Activated CD4-positive, alpha-beta T cell treated with anti-CD3 and anti-CD28 coated beads for 48 hours (primary cell): ENCODE results near the gene AHNAK2.
"Not testable (repeated sequence)": the region's sequence is repeated elsewhere in the genome, so short reads cannot be mapped to it uniquely, and the experiment has no call there.

Experiments
- DNase-seq: peaks from one replicate; pipeline ENCODE4 v3.0.0-alpha.2; 2020

Gene AHNAK2

GRCh38 chr14:104971447-104972240 is 6.5 kb downstream of the AHNAK2 start:
- no peak for DNase-seq

DNA sequence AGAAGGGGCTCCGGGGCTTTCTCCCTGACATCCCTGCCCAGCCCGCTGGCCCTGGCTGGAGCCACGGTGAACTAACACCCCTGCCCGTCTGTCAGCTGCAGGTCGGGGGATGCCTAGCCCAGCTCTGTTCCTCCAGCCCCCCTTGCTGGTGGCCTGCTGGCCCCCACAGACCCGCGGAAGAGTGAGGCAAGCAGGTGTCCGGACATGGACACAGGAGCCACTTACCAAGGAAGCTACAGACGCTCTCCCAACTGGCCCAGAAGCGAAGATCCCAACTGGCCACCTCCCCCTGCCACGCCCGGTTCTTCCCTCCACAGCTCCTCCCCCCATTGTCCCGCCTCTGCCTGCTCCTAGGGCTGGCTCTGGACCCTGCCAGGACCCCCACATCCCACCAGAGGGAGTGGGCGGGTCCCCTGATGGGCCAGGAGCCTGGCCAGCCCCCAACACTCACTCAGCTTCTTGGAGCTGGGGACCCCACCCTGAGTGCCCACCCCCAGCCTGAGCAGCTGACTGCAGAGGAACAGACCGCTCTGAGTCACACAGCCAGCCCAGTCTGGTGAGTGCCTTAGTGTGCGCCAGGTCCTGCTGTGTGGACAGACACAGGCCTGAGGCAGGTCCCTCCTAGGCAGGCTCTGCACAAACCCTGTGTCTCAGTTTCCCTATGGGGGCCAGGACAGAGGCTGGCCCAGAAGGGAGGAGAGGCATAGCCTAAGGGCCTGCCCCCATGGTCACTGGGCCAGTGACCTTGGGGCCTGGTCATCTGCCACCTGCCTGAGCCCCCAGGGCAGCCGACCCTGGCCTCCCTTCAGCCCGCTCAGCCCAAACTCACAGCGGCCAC is 7.7 kb downstream of the AHNAK2 start:
- DNase-seq, result no peak

DNA sequence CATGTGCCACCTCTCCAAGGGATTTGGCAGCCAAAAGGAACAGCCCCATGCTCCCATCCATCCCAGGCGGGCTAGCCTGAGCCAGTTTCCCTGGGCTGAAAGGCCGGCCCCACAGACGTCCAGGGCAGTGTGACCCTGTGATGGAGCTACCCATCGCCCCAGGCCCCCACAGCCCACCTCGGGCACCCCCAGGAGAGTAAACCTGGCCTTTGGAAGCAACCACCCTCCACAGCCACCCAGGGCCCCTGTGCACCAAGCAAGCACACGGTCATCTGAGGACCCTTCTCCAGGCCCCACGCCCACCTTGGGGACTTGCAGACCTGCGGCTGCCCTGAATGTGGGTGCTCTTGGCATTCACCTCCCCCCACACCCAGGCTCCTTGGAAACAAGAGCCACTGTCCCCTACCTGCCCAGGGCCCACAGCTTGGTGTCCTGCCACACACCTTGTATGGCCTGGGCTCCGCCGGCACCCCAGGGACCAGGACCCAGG is 8.4 kb downstream of the AHNAK2 start:
- no peak for DNase-seq

GRCh38 chr14:104968541-104969401 is 9.4 kb downstream of the AHNAK2 start:
- DNase-seq, result no peak

DNA sequence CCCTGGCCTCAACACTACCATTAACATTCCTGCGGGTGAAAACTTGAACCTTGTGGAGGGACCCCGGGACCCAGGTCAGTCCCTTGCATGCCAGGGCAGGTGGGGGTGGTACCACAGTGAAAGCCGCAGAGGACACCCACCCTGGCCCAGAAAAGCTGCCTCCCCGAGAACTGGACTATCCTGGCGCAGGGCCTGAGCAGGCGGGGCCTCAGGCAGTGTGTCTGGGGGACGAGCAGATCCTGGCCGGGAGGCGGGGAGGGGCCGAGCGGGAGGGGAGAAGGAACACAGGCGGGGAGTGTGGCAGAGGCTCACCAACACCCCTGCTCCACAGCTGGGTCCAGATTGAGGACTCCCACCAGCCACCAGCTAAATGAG is 10.0 kb downstream of the AHNAK2 start:
- DNase-seq, result no peak

DNA sequence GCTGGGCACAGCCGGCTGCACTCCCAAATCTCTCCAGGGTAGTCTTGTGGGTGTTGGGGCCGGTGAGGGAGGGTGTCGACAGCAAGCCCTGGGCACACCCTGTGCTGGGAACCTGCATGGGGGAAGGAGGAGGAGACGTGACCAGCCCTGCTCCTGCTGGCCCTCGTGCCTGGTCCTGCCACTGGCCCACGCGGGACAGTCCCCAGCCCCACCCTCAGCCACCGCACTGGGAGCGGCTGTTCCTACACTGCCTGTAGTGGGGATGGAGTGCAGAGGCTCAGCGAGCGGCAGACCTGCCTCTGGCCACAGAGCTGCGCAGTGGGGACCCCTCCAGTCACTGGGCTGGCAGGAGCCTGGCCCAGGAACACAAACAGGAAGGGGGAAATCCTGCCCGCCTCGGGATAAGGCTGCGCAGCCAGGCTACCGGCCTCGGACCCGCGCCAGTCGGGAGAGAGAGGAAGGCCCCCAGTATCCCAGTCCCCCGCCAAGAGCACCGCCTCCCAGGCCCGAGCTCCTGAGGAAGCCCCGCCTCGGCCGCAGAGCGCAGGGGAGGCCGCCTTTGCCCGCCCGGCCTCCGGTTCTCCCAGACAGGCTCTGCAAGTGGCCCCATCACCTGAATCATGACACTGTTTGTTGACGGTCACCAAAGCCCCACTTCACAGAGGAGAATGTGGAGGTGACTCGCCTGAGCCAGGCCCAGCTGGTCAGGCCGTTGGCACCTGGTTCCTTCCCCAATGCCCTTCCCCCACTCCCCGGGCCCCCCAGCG is 10.6 kb downstream of the AHNAK2 start:
- DNase-seq, result no peak

DNA sequence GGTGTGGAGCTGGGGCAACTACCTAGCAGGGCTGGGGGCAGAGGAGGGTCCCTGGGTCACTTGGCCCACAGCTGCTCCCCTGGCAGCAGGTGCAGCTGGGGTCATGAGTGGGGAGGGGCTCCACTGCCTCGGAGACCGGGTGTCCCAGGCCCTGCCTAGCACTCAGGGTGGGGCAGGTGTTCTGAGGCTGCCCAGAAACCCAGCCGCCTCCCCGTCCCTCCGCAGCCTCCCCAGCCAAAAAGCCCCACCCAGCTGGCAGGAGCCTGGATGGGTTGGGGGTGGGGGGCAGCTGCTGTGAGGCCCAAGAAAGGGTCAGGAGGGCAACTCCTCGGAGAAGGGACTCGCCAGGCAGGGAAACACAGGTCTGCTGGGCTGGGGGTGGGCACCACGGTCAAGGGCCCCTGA is 11.2 kb downstream of the AHNAK2 start:
- DNase-seq, result no peak

- no peak for DNase-seq
These were observed 11.8 kb downstream of the AHNAK2 start for GRCh38 chr14:104966261-104966865.

DNA sequence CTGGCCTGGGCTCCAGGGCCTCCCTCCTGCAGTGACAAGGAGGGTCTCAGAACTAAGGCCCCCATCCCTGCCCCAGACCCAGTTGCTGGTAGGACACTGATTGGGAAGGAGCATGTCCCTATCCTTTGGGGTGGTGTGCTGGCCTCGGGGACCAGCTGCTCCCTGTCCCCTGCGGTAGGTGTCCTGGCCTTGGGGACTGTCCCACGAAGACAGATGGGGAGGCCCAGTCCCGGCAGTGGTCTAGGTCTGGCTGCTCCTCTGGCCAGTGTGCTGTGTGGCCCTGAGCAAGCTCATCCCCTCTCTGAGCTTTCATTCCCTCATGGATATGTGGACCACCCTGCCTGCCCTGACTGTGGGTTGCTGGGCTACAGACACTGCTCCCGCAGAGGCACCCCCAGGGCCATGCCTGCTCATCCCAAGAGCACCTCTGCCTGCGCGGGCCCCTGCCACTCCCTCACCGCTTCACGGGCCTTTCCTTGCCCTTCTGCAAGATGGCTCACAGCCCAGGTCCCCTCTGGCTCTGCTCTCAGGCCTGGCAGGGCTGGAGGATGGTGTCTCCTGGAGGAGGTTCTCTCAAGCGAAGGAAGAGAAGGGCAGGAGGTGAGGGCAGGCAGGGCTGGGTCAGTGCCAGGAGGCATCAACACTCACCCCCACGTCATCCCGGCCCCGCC is 12.5 kb downstream of the AHNAK2 start:
- no peak for DNase-seq

DNA sequence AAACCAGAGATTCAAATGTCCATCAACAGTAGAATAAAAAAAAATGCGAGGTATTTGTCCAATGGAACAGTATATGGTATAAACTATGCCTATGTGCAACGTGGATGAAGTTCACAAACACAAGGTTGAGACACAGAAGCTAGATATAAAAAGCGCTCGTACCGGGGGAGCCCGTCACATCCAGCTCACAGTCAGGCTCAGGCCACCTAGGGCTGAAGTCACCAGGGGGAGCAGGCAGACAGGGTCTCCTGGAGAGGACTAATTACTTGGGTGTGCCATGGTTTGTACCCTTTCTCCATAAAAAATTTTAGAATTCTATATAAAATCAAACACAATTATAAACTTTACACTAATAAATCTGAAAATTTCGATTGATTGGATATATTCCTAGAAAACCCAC is 13.6 kb downstream of the AHNAK2 start:
- DNase-seq, result no peak

GRCh38 chr14:104957146-104958113 is 20.7 kb downstream of the AHNAK2 start:
- no peak for DNase-seq

DNA sequence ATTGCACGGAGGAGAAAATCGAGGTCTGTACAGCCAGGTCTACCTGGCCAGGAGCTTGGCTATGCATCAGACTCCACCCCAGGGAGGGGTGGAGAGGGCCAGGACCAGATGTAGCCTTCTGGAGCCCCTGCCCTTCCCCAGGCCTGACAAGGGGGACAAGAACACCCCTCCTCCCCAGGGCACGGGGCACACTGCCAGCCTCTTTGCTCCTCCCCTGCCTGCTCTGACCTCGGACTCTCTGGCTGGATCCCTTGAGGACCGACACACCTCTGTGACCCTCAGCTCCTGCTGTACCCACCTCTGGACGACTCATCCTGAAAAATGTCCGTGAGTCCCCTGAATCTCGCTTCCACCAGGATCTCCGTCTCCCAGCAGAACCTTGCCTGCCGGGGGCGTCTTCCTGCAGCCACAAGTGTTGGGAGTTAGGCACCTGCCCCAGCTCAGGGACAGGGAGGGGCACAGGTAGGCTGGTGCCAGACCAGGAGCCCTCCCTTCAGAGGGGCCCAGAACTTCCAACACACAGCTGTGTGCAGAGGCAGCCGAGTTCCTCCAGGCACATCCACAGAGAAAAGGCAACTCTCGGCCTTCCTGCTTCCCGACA is 21.8 kb downstream of the AHNAK2 start:
- no peak for DNase-seq

DNA sequence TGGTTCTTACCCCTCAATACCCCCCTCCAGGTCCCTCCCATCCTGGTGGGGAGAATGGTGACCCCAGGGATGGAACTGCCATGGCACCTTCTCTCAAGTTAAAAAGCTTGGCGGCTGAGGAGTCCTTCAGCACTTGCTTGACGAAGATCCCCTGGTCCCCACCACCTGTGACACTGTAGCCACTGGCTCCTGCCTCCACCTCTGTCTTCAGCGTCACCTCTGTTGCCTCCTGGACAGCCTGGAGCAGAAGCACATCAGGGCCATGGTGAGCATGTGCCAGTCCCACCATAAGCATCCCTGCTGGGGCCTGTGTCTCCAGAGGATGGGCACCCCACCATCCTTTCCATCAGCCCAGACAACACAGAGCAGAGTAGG is 22.8 kb downstream of the AHNAK2 start:
- no peak for DNase-seq

- no peak for DNase-seq
These were observed 23.3 kb downstream of the AHNAK2 start for GRCh38 chr14:104954746-104955395.

GRCh38 chr14:104953896-104954656 is 24.1 kb downstream of the AHNAK2 start:
- no peak for DNase-seq

DNA sequence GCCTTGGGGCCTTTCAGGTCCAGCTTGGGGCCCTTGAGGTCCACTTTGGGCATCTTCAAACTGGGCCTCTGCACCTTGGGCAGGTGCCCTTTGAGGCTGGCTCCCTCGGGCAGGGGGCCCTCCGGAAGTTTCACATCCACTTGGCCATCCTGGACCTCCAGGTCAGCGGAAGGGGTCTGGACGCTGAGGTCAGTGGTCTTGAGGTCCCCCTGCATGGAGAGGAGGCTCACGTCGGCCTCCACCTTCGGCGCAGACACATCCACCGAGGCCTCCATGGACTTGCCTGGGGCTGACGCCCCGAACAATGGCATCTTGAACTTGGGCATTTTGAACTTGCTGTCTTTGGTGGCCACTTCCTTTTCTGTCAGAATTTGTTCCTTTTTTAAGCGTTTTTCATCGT is 25.1 kb downstream of the AHNAK2 start:
- no peak for DNase-seq

DNA sequence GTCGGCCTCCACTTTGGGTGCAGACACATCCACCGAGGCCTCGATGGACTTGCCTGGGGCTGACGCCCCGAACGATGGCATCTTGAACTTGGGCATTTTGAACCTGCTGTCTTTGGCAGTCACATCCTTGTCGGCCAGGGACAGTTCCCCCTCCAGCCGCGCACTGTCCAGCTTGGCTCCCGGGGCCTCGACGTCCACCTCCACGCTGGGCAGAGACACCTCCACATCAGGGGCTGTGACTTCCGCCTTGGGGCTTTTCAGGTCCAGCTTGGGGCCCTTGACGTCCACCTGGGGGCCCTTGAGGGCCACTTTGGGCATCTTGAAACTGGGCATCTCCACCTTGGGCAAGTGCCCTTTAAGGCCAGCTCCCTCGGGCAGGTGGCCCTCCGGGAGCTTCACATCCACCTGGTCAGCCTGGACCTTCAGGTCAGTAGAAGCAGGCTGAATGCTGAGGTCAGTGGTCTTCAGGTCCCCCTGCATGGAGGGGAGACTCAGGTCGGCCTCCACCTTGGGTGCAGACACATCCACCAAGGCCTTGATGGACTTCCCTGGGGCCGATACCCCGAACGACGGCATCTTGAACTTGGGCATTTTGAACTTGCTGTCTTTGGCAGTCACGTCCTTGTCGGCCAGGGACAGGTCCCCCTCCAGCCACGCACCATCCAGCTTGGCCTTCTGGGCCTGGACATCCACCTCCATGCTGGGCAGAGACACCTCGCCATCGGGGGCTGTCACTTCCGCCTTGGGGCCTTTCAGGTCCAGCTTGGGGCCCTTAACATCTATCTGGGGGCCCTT is 26.1 kb downstream of the AHNAK2 start:
- DNase-seq, result not testable (repeated sequence)
